ENCODE results near the gene TLK2.

DNA sequence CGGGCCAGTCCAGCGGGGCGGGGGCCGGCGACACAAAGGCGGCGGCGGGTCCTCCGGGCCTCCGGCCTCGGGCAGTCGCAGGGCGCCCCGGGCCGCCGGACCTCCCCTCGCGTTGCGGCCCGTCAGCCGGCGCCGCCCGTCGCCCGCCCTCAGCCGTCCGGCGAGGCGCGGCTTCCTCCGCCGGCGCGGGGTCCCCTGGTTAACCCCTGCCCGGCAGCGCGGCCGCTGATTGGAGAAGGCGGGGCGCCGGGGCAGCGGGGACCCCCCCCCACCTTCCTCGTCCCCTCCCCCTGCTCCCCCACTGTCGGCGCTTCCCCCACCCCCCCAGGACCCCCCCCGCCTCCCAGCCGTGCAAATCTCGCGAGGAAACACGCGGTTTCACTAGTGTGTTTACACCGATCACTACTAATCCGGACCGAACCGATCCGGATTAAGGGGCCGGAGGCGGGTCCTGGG is at the start of gene TLK2:
- TF ChIP-seq, protein P1, sequence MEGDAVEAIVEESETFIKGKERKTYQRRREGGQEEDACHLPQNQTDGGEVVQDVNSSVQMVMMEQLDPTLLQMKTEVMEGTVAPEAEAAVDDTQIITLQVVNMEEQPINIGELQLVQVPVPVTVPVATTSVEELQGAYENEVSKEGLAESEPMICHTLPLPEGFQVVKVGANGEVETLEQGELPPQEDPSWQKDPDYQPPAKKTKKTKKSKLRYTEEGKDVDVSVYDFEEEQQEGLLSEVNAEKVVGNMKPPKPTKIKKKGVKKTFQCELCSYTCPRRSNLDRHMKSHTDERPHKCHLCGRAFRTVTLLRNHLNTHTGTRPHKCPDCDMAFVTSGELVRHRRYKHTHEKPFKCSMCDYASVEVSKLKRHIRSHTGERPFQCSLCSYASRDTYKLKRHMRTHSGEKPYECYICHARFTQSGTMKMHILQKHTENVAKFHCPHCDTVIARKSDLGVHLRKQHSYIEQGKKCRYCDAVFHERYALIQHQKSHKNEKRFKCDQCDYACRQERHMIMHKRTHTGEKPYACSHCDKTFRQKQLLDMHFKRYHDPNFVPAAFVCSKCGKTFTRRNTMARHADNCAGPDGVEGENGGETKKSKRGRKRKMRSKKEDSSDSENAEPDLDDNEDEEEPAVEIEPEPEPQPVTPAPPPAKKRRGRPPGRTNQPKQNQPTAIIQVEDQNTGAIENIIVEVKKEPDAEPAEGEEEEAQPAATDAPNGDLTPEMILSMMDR (IDR thresholded peaks at IDR 0.05; ENCODE audit: low read depth, low read length): no peak
- TF ChIP-seq EZH2phosphoT487 (IDR thresholded peaks at IDR 0.05; ENCODE audit: low read depth): no peak
